Neutrophil (primary cell): Measurements from ENCODE around the gene METTL16.

ENCODE experiments used
- H3K27ac ChIP-seq: fragments of 200-600 bp; sonication (generic); 2 replicates; pipeline ENCODE4 v1.5.1; 2016; ENCODE audit warnings: mild to moderate bottlenecking, moderate library complexity
- H3K27me3 ChIP-seq: fragments of 200-600 bp; sonication (generic); 2 replicates; pipeline ENCODE4 v1.6.0; 2016; ENCODE audit warnings: mild to moderate bottlenecking
- H3K36me3 ChIP-seq: fragments of 200-600 bp; sonication (generic); 2 replicates; pipeline ENCODE4 v1.5.1; 2017
- H3K4me1 ChIP-seq, 2 experiments: fragments of 200-600 bp in 1 of 2; sonication (generic) in 1 of 2; 1 replicate in 1 of 2; 2 replicates in 1 of 2; pipeline versions ENCODE4 v1.5.1 to v1.6.1; 2013 to 2016; ENCODE audit warnings: low read depth in 1 of 2, low read length in 1 of 2, mild to moderate bottlenecking in 1 of 2, moderate library complexity in 1 of 2; ENCODE audit not compliant: control insufficient read depth in 1 of 2, insufficient read depth in 1 of 2
- H3K4me3 ChIP-seq, 2 experiments: fragments of 200-600 bp in 1 of 2; sonication (generic) in 1 of 2; 1 replicate in 1 of 2; 2 replicates in 1 of 2; pipeline ENCODE4 v1.5.1; 2013 to 2016; ENCODE audit warnings: low read depth in 1 of 2, low read length in 1 of 2, mild to moderate bottlenecking in 1 of 2, moderate library complexity in 1 of 2
- H3K9me3 ChIP-seq: fragments of 200-600 bp; sonication (generic); 2 replicates; pipeline ENCODE4 v1.5.1; 2016
- CTCF ChIP-seq: fragments of 200-600 bp; sonication (generic); IDR thresholded peaks from 2 replicates; pipeline ENCODE4 v1.5.1; 2016; ENCODE audit warnings: antibody characterized with exemption

METTL16 gene

DNA sequence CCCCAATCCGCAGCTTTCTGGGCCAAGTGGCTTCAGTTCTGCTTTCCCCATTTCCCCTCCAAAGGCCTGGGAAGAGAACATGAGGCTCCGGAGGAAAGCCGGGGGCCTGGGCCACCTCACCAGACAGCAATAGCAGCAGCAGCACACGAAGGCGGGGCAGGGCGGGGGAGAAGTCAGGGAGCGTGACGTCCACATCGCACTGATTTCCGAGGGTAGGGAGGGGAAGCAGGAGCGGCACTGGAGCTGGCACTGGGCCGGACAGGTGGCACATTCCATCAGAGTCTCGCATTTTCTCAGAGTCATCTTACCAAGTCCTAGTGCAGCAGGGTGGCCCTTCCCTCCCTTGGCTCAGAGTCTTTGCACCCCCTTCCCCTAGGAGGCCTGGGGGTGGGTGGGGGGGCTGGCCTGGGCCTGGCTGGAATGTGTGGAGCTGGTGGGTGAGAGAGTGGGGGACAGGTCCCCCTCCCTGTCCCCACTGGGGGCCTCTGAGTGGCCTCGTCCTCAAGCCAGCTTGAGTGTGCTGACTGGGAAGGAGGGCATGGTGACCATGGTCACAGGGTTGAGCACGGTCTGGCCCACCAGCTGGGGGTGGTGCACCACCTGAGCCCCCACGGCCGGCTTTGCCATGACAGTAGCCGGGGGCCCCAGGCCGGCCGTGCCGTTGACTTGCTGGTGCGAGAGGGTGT is 125.1 kb downstream of the METTL16 start:
- Histone ChIP-seq H3K27me3 (no peaks in the 10 kb centered on the region), H3K9me3 (no peaks in the 10 kb centered on the region), H3K27ac (peak overlapping the region; percentile 76), H3K36me3 (peaks cover 38% of the 10 kb centered on the region), H3K4me3 (no peak overlapping the region), H3K4me1 (peaks cover 26 to 35% of the 10 kb centered on the region in 2 experiments)
- no peak for TF ChIP-seq CTCF

GRCh38 chr17:2385240-2386210 is 126.2 kb downstream of the METTL16 start:
- no peak for TF ChIP-seq CTCF
- peaks cover 49% of the 10 kb centered on the region for H3K36me3 ChIP-seq
- H3K4me1 ChIP-seq = peaks cover 16 to 25% of the 10 kb centered on the region in 2 experiments
- H3K9me3 ChIP-seq = no peaks in the 10 kb centered on the region
- H3K4me3 ChIP-seq = no peak overlapping the region
- no peaks in the 10 kb centered on the region for H3K27me3 ChIP-seq
- H3K27ac ChIP-seq = peak overlapping the region; percentile 76

DNA sequence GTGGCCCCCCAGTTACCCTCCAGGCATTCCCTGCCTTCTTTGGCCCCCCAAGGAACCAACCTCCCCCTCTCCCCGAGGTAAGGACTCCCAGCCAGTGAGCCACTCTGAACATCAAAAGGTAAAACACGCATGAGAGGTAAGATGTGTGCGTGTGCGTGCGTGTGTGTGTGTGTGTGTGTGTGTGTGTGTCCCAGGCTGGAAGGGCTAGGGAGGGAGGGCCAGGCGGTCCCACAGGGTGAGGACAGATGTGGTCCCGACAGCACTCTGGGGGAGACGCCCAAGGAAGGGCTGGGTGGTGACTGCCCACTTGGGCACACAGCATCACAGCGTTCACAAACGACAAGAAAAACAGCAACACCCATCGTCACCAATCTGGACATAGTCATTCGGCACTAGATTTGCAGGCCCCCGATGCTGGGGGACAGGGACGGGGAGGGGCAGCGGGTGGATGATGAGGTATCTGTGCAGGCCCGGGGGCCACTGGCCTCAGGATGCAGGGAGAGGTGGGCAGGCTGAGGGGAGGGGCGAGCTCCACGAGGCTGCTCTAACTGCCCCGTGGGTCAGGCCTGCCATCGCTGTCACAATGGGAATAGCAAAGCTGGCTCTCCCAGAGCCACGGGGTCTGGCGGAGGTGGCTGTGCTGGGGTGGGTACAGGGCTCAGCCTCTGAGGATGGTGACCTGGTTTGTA is 127.1 kb downstream of the METTL16 start:
- Histone ChIP-seq H3K4me3 (no peak overlapping the region), H3K9me3 (no peaks in the 10 kb centered on the region), H3K27ac (peak overlapping the region; percentile 76), H3K4me1 (peaks cover 7 to 15% of the 10 kb centered on the region in 2 experiments), H3K27me3 (no peaks in the 10 kb centered on the region), H3K36me3 (peaks cover 58% of the 10 kb centered on the region)
- TF ChIP-seq CTCF = no peak

- peaks cover 4 to 10% of the 10 kb centered on the region in 2 experiments for H3K4me1 ChIP-seq
- peaks cover 67% of the 10 kb centered on the region for H3K36me3 ChIP-seq
- no peaks in the 10 kb centered on the region for H3K27me3 ChIP-seq
- TF ChIP-seq CTCF = no peak
- H3K4me3 ChIP-seq = no peak overlapping the region
- peak overlapping the region; percentile 76 for H3K27ac ChIP-seq
- H3K9me3 ChIP-seq = no peaks in the 10 kb centered on the region
These were observed 128.0 kb downstream of the METTL16 start for GRCh38 chr17:2383628-2384167.

DNA sequence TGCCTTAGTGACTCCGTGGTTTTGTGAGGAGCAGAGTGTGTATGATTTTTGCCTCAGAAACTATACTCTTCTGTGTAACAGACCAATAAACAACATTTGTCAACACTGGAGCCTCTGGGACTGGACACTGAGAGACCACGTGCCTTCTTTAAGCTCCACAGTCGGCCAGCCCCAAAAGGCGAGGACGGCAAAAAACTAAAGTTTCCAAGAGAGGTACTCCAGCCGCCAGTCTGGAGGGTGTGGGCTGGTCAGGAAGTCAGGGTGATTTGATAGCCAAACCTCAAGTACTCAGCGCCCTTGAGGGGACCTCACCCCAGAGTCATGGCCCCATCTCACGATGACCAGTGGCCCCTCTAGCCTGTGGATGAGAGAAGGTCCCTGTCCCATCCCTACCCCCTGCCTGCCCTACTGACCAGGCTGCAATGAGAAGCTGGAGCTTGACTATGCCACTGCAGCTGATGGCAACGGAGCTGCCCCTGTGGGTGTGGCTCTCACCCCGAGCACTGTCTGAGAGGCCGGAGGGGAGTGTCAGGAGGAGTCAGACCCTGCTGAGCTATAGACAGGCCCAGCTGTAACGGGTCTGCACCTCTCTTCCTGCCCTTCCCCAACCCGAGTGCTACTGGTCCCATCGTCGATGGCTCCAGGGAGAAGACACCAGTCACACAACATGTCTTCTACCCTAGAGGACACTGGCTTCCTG is 130.6 kb downstream of the METTL16 start:
- H3K4me1 ChIP-seq = peaks cover 4 to 10% of the 10 kb centered on the region in 2 experiments
- H3K36me3 ChIP-seq = peaks cover 69% of the 10 kb centered on the region
- H3K27me3 ChIP-seq = no peaks in the 10 kb centered on the region
- H3K27ac ChIP-seq = no peak overlapping the region
- no peaks in the 10 kb centered on the region for H3K9me3 ChIP-seq
- no peak for TF ChIP-seq CTCF
- H3K4me3 ChIP-seq = no peak overlapping the region
